Glutamatergic neuron (in vitro differentiated cells): ENCODE results near the gene SNCB. TPM values are rescaled to one million over a fixed set of nuclear protein-coding genes. Genes with fewer than 3 reads are reported as not detected.

ENCODE experiments used
- DNase-seq: peaks from one replicate; pipeline ENCODE4 v3.0.0; 2022
- H3K27ac Mint-ChIP-seq: one replicate; pipeline ENCODE4 v1.8.0; 2020; ENCODE audit warnings: mild to moderate bottlenecking, mixed read lengths, inconsistent platforms; ENCODE audit not compliant: unreplicated experiment
- H3K27me3 Mint-ChIP-seq: one replicate; pipeline ENCODE4 v1.8.0; 2020; ENCODE audit warnings: mild to moderate bottlenecking, moderate library complexity, mixed read lengths, inconsistent platforms; ENCODE audit not compliant: unreplicated experiment
- H3K36me3 Mint-ChIP-seq: one replicate; pipeline ENCODE4 v1.8.0; 2020; ENCODE audit warnings: mild to moderate bottlenecking, mixed read lengths, inconsistent platforms; ENCODE audit not compliant: unreplicated experiment
- H3K4me1 Mint-ChIP-seq: one replicate; pipeline ENCODE4 v1.8.0; 2020; ENCODE audit warnings: mild to moderate bottlenecking, low read depth, mixed read lengths, inconsistent platforms; ENCODE audit not compliant: unreplicated experiment
- H3K4me3 Mint-ChIP-seq: one replicate; pipeline ENCODE4 v1.8.0; 2020; ENCODE audit warnings: mild to moderate bottlenecking, mixed read lengths, inconsistent platforms; ENCODE audit not compliant: unreplicated experiment
- H3K9me3 Mint-ChIP-seq: one replicate; pipeline ENCODE4 v1.8.0; 2020; ENCODE audit warnings: mild to moderate bottlenecking, moderate library complexity, mixed read lengths, inconsistent platforms; ENCODE audit not compliant: unreplicated experiment
- long read RNA-seq: library from polyadenylated mRNA; unstranded; transcript quantifications from one replicate; pipeline ENCODE4 v2.0.0, GENCODE V29; 2020; ENCODE audit not compliant: unreplicated experiment
- total RNA-seq: library from RNA; stranded (reverse); fragmentation: NEBNext Ultra II Directional; extraction: Animal tissue kit (Norgen Biotek cat#: 25700); gene quantifications from one replicate; pipeline ENCODE4 v1.2.1, GENCODE V29; 2021; ENCODE audit not compliant: unreplicated experiment
- TF ChIP-seq, protein P1 (sequence below): fragments of 200-600 bp; sonication (generic); IDR thresholded peaks from one replicate; pipeline ENCODE4 v1.5.0; 2021; ENCODE audit not compliant: partially characterized antibody, unreplicated experiment

Gene SNCB
- 3.7 TPM for total RNA-seq
- long read RNA-seq, partial matches to known transcripts: 0 of 1 reads
- long read RNA-seq, other reads (novel, unspliced or antisense): 0 of 1 reads

DNA sequence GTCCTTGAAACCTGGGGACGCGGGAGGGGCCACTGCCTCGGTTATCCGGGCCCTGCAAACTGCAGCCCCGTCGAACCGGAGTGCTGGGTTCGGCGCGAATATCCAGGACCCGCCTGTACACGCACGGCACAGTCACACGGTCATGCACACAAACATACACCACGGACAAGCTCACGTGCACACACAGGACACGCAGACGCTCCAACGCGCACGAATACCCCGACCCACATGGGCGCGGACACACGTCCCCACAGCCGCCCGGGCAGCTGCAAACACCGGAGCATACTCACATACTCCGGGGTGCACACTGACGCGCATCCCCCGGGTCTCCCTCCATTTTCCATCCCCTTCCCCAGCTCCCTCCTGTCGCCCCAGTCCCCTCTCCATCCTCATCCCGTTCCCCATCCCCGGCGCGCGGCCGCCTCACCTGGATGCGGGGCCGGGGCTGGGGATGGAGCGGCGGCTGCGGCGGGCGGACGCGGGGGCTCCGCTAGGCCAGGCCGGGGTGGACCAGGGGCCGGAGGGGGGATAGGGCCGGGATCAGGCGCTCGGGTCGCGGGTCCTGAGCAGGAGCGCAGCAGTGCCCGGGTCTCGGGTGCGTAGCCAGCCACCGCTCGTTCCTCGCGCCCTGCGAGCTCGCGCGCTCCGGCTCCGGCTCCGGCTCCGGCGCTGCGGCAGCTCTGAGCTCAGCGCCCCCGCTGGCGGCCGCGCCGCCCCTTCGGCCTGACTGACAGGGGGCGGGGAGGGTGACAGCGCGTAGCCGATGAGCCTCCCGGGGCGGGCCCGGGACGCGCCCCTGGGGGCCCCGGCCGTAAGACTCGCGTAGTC, at the start of gene SNCB, which contains the start of gene EIF4E1B:
Gene SNCB, minus strand, starts transcription at position 682 of the 828 bp plus-strand sequence. CDS start 880 bp downstream, outside the sequence.
Gene EIF4E1B, plus strand, starts transcription at position 823 of the 828 bp plus-strand sequence. CDS start 12,113 bp downstream, outside the sequence.
- Mint-ChIP-seq H3K27ac (peak within 1 kb of the TSS; percentile 13), H3K4me3 (peak within 1 kb of the TSS; percentile 84), H3K27me3 (peaks cover 26% of the 10 kb centered on the region), H3K4me1 (peaks cover 19% of the 10 kb centered on the region), H3K9me3 (peaks cover 11% of the 10 kb centered on the region), H3K36me3 (no peaks in the 10 kb centered on the region)
- TF ChIP-seq, protein P1, sequence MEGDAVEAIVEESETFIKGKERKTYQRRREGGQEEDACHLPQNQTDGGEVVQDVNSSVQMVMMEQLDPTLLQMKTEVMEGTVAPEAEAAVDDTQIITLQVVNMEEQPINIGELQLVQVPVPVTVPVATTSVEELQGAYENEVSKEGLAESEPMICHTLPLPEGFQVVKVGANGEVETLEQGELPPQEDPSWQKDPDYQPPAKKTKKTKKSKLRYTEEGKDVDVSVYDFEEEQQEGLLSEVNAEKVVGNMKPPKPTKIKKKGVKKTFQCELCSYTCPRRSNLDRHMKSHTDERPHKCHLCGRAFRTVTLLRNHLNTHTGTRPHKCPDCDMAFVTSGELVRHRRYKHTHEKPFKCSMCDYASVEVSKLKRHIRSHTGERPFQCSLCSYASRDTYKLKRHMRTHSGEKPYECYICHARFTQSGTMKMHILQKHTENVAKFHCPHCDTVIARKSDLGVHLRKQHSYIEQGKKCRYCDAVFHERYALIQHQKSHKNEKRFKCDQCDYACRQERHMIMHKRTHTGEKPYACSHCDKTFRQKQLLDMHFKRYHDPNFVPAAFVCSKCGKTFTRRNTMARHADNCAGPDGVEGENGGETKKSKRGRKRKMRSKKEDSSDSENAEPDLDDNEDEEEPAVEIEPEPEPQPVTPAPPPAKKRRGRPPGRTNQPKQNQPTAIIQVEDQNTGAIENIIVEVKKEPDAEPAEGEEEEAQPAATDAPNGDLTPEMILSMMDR: no peak
- peak; percentile 80 for DNase-seq

- H3K36me3 Mint-ChIP-seq: peaks cover 5% of the 10 kb centered on the region
- TF ChIP-seq, protein P1: peak; percentile 33
- H3K9me3 Mint-ChIP-seq: peaks cover 3% of the 10 kb centered on the region
- DNase-seq: no peak
- peaks cover 9% of the 10 kb centered on the region for H3K4me1 Mint-ChIP-seq
- H3K4me3 Mint-ChIP-seq: no peak overlapping the region
- H3K27me3 Mint-ChIP-seq: peaks cover 5% of the 10 kb centered on the region
- H3K27ac Mint-ChIP-seq: no peak overlapping the region
These were observed 49.3 kb upstream of the SNCB start for GRCh38 chr5:176679365-176680225.

- Mint-ChIP-seq H3K4me3 (no peak overlapping the region), H3K9me3 (peaks cover 3% of the 10 kb centered on the region), H3K27ac (no peak overlapping the region), H3K36me3 (no peaks in the 10 kb centered on the region), H3K27me3 (peaks cover 7% of the 10 kb centered on the region), H3K4me1 (peaks cover 11% of the 10 kb centered on the region)
- TF ChIP-seq, protein P1: no peak
- DNase-seq: no peak
These were observed 48.2 kb upstream of the SNCB start for GRCh38 chr5:176678584-176678983.

DNA sequence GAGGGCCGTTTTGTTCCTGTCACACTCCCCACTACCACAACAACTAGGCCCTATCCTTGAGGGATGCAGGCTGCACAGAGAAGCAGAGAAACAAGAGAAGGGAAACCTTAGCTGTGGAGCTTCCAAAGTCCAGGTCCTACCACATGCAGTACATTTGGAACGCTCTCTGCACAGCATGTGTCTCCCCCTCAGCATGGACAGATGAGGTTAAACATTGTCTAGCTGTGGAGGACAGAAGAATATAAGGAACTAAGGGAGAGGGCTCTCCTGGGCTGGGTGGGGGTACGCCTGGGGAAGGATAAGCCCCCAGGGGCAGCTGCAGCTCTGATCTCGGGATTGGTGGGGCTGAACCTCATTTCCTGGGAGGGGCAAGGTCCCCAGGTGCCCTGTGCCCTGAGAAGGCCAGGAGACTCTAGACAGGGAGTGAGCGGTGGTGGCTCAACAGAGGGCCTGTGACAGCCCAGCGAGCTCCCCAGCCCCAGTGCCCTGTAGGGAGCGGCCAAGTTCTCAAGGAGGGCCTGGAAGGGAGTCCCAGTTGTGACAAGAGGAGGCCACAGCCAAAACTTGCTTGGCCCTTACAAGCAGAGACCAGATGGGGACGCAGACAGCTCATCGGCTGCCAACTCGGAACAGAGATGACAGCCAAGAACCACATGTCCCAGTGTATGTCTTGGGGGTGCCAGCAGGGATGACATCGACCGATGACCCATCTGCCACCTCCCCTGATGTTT, 47.0 kb upstream of the SNCB start:
- Mint-ChIP-seq H3K36me3 (no peaks in the 10 kb centered on the region), H3K27ac (no peak overlapping the region), H3K4me3 (no peak overlapping the region), H3K9me3 (peaks cover 3% of the 10 kb centered on the region), H3K4me1 (peaks cover 11% of the 10 kb centered on the region), H3K27me3 (peaks cover 9% of the 10 kb centered on the region)
- DNase-seq: no peak
- TF ChIP-seq, protein P1: no peak
